ENCODE results near the gene HSF2. TPM values are rescaled to one million over a fixed set of nuclear protein-coding genes. Genes with fewer than 3 reads are reported as not detected.

The HSF2 gene
- total RNA-seq, 2 experiments from 2014 or later, result 18.1 to 20.6 TPM

GRCh38 chr6:122422003-122422402 is 22.6 kb downstream of the HSF2 start:
- Mint-ChIP-seq H3K4me3 (no peak overlapping the region), H3K27ac (no peak overlapping the region), H3K4me1 (peaks cover 14% of the 10 kb centered on the region), H3K9me3 (ENCODE audit: low read depth) (no peaks in the 10 kb centered on the region), H3K36me3 (ENCODE audit: low read depth) (peaks cover 50% of the 10 kb centered on the region), H3K27me3 (no peaks in the 10 kb centered on the region)
- no peak for ATAC-seq
- CTCF ChIA-PET, result interaction anchor here (0.6 kb wide), 1 partner anchor 71 kb away, joined by 3 read pairs; no protein-coding TSS in a partner anchor
- POLR2A ChIA-PET, result no interaction called here
- intact Hi-C loops (cut with DNase I, micrococcal nuclease), result loop anchor here (2.0 kb wide), 1 partner anchor 23 kb away; the partner anchor contains the start of gene HSF2 (in 2 of the 2)
- DNase-seq, result no peak

GRCh38 chr6:122422614-122423267 is 23.3 kb downstream of the HSF2 start:
- DNase-seq (no peak), ATAC-seq (peak; percentile 79)
- no peak overlapping the region for H3K4me3 Mint-ChIP-seq
- intact Hi-C loops (cut with DNase I, micrococcal nuclease), result loop anchor here (1.0 to 2.0 kb wide), 2 partner anchors 24 to 29 kb away; partner anchors contain the start of gene HSF2 (in 2 of the 2)
- peaks cover 53% of the 10 kb centered on the region for H3K36me3 Mint-ChIP-seq (ENCODE audit: low read depth)
- no peaks in the 10 kb centered on the region for H3K9me3 Mint-ChIP-seq (ENCODE audit: low read depth)
- no peak overlapping the region for H3K27ac Mint-ChIP-seq
- H3K27me3 Mint-ChIP-seq, result no peaks in the 10 kb centered on the region
- ChIA-PET CTCF (interaction anchor here (0.6 to 1.4 kb wide), 2 partner anchors 10 to 70 kb away, joined by 3 read pairs; no protein-coding TSS in a partner anchor), POLR2A (no interaction called here)
- H3K4me1 Mint-ChIP-seq, result peaks cover 15% of the 10 kb centered on the region

DNA sequence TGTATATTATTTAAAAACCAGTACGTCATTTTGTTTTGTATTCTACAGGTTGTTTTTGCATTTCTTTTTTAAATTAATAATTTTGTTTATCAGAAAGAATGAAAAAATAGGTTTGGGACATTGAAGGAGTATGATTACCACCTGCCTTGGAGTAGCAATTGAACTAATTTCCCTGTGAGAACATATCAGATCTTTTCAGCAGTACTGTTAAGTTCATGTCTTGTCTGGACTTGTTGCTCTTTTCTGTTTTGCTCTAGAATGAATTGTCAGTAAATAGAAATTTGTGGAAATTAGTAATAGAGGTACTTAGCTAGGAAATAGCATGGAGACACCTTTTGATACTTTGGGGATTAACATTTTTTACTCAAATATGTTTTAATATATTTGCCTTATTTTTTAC is 24.3 kb downstream of the HSF2 start:
- Mint-ChIP-seq H3K4me3 (no peak overlapping the region), H3K27ac (no peak overlapping the region), H3K36me3 (ENCODE audit: low read depth) (peaks cover 51% of the 10 kb centered on the region), H3K27me3 (no peaks in the 10 kb centered on the region), H3K9me3 (ENCODE audit: low read depth) (no peaks in the 10 kb centered on the region), H3K4me1 (peaks cover 15% of the 10 kb centered on the region)
- intact Hi-C loops (cut with DNase I, micrococcal nuclease), result loop anchor here (1.0 to 2.0 kb wide), 2 partner anchors 25 to 30 kb away; partner anchors contain the start of gene HSF2 (in 2 of the 2)
- no peak for DNase-seq
- ChIA-PET POLR2A (no interaction called here), CTCF (interaction anchor here (1.4 kb wide), 1 partner anchor 9 kb away, joined by 3 read pairs; no protein-coding TSS in a partner anchor)
- no peak for ATAC-seq

DNA sequence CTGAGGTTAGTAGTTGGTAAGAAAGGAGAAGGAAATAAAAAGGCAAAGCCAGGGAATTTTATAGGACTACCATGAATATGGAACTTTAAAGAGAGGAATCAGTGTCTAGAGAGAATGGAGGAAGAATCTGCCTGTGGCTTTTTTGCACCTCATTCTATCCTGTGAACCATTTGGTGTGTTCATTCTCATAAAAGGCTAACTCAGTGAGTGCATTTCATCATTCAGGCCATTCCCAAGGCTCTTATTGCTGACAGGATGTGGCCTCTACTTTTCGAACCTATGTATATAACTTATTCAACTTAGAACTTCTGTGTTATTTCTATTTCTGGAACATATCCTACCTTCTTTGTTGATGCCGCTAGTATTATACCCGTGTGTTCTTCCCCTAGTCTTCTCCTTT is 27.1 kb downstream of the HSF2 start:
- ATAC-seq, result no peak
- Mint-ChIP-seq H3K4me3 (no peak overlapping the region), H3K27ac (peak overlapping the region; percentile 43), H3K4me1 (peaks cover 20% of the 10 kb centered on the region), H3K36me3 (ENCODE audit: low read depth) (peaks cover 54% of the 10 kb centered on the region), H3K9me3 (ENCODE audit: low read depth) (no peaks in the 10 kb centered on the region), H3K27me3 (no peaks in the 10 kb centered on the region)
- intact Hi-C loops (cut with DNase I, micrococcal nuclease), result no loop called here
- DNase-seq, result no peak
- POLR2A ChIA-PET, result no interaction called here
- CTCF ChIA-PET, result interaction anchor here (1.0 to 1.8 kb wide), 7 partner anchors 8 to 104 kb away, joined by 3 to 7 read pairs (median 4); no protein-coding TSS in a partner anchor

- intact Hi-C loops (cut with DNase I, micrococcal nuclease), result no loop called here
Observed at GRCh38 chr6:122428781-122429180, 29.3 kb downstream of the HSF2 start.

DNA sequence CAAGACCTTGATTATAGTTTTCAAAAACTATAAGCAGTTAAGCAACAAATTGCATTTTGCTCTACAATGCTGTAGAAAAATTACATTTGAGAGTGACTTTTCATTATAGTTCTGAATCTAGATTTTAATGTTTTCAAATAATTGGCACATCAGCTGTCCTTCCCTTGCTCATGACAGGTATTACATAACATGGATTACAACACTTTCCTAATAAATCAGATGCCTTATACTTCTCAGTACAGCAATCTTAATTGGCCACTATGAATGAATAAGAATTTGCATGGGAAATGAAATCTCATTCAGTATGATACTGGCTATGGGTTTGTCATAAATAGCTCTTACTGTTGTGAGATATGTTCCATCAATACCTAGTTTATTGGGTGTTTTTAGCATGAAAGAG is 29.9 kb downstream of the HSF2 start:
- H3K9me3 Mint-ChIP-seq (ENCODE audit: low read depth), result no peaks in the 10 kb centered on the region
- ATAC-seq (no peak), DNase-seq (no peak)
- intact Hi-C loops (cut with DNase I, micrococcal nuclease), result no loop called here
- CTCF ChIA-PET, result no interaction called here
- no peak overlapping the region for H3K27ac Mint-ChIP-seq
- POLR2A ChIA-PET, result no interaction called here
- no peak overlapping the region for H3K4me3 Mint-ChIP-seq
- peaks cover 23% of the 10 kb centered on the region for H3K4me1 Mint-ChIP-seq
- no peaks in the 10 kb centered on the region for H3K27me3 Mint-ChIP-seq
- H3K36me3 Mint-ChIP-seq (ENCODE audit: low read depth), result peaks cover 57% of the 10 kb centered on the region

More at GRCh38 chr6:122428781-122429180, 29.3 kb downstream of the HSF2 start:
- Mint-ChIP-seq H3K36me3 (ENCODE audit: low read depth) (peaks cover 60% of the 10 kb centered on the region), H3K9me3 (ENCODE audit: low read depth) (no peaks in the 10 kb centered on the region), H3K27me3 (no peaks in the 10 kb centered on the region), H3K4me3 (no peak overlapping the region), H3K4me1 (peaks cover 21% of the 10 kb centered on the region), H3K27ac (no peak overlapping the region)
- ATAC-seq (no peak), DNase-seq (no peak)
- ChIA-PET POLR2A (no interaction called here), CTCF (no interaction called here)

DNA sequence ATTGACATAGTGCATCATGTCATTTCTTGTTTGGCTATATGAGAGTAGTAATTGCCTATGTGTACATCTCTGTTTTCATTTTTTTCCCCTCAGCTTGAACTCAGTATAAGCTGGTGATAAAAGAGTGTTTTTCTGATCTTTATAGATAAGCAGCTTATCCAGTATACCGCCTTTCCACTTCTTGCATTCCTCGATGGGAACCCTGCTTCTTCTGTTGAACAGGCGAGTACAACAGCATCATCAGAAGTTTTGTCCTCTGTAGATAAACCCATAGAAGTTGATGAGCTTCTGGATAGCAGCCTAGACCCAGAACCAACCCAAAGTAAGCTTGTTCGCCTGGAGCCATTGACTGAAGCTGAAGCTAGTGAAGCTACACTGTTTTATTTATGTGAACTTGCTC is 32.3 kb downstream of the HSF2 start:
- peaks cover 51% of the 10 kb centered on the region for H3K36me3 Mint-ChIP-seq (ENCODE audit: low read depth)
- DNase-seq (no peak), ATAC-seq (no peak)
- H3K4me1 Mint-ChIP-seq, result peaks cover 19% of the 10 kb centered on the region
- no peaks in the 10 kb centered on the region for H3K9me3 Mint-ChIP-seq (ENCODE audit: low read depth)
- H3K27me3 Mint-ChIP-seq, result no peaks in the 10 kb centered on the region
- H3K4me3 Mint-ChIP-seq, result no peak overlapping the region
- intact Hi-C loops (cut with DNase I, micrococcal nuclease), result no loop called here
- ChIA-PET POLR2A (interaction anchor here (0.6 kb wide), 1 partner anchor 133 kb away, joined by 3 read pairs; no protein-coding TSS in a partner anchor), CTCF (interaction anchor here (0.6 to 2.5 kb wide), 7 partner anchors 12 to 578 kb away, joined by 3 to 5 read pairs (median 3); partner anchors contain the start of gene SERINC1)
- H3K27ac Mint-ChIP-seq, result no peak overlapping the region

GRCh38 chr6:122432816-122433215 is 33.4 kb downstream of the HSF2 start:
- no peak overlapping the region for H3K27ac Mint-ChIP-seq
- POLR2A ChIA-PET, result no interaction called here
- intact Hi-C loops (cut with DNase I, micrococcal nuclease), result no loop called here
- CTCF ChIA-PET, result interaction anchor here (1.0 to 2.5 kb wide), 5 partner anchors 9 to 52 kb away, joined by 3 to 5 read pairs (median 3); partner anchors contain the start of gene SERINC1
- H3K27me3 Mint-ChIP-seq, result no peaks in the 10 kb centered on the region
- peaks cover 54% of the 10 kb centered on the region for H3K36me3 Mint-ChIP-seq (ENCODE audit: low read depth)
- H3K9me3 Mint-ChIP-seq (ENCODE audit: low read depth), result no peaks in the 10 kb centered on the region
- ATAC-seq, result peak; percentile 63
- no peak for DNase-seq
- H3K4me1 Mint-ChIP-seq, result peaks cover 17% of the 10 kb centered on the region
- no peak overlapping the region for H3K4me3 Mint-ChIP-seq

DNA sequence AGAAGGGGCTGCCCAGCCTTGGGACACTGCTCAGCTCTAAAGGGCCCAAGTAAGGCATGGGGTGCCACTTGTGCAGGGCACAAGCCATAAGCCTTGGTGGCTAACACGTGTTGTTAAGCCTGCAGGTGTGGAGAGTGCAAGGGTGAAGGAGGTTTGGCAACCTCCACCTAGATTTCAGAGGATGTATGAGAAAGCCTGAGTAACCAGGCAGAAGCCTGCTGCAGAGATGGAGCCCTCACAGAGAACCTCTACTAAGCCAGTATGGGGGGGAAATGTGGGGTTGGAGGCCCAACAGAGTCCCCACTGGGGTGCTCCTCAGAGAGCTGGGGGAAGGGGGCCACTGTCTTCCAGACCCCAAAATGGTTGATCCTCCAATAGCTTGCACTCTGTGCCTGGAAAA is 39.5 kb downstream of the HSF2 start:
- ChIA-PET CTCF (interaction anchor here (0.9 kb wide), 2 partner anchors 12 to 13 kb away, joined by 3 read pairs; no protein-coding TSS in a partner anchor), POLR2A (no interaction called here)
- Mint-ChIP-seq H3K36me3 (ENCODE audit: low read depth) (peaks cover 71% of the 10 kb centered on the region), H3K27me3 (no peaks in the 10 kb centered on the region), H3K4me3 (no peak overlapping the region), H3K4me1 (peaks cover 2% of the 10 kb centered on the region), H3K9me3 (ENCODE audit: low read depth) (peaks cover 21% of the 10 kb centered on the region), H3K27ac (no peak overlapping the region)
- intact Hi-C loops (cut with DNase I, micrococcal nuclease), result no loop called here
- DNase-seq (no peak), ATAC-seq (no peak)

DNA sequence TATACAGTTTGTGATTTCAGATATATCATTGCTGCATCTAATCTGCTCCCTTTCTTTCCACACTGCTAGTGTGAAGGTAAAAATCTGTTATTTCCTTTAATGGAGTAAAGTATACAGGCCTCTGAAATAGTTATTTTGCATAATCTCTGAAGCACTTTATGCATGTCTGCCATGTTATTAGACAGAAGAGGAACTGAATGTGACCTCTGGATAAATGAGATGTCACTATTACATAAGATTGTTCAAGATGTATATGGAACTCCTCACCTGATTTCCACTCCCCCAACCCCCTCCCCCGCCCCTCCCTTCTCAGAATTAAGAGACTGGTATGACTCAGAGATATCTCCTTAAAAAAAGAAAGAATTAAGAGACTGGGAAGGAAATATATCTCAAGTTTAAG is 45.8 kb downstream of the HSF2 start:
- Mint-ChIP-seq H3K4me1 (peaks cover 10% of the 10 kb centered on the region), H3K27me3 (no peaks in the 10 kb centered on the region), H3K27ac (no peak overlapping the region), H3K4me3 (no peak overlapping the region), H3K9me3 (ENCODE audit: low read depth) (no peaks in the 10 kb centered on the region), H3K36me3 (ENCODE audit: low read depth) (peaks cover 55% of the 10 kb centered on the region)
- ChIA-PET POLR2A (no interaction called here), CTCF (no interaction called here)
- no peak for ATAC-seq
- intact Hi-C loops (cut with DNase I, micrococcal nuclease), result loop anchor here in 1 of 2 experiments (2.0 kb wide), 1 partner anchor 18 kb away; no protein-coding TSS in a partner anchor
- no peak for DNase-seq

DNA sequence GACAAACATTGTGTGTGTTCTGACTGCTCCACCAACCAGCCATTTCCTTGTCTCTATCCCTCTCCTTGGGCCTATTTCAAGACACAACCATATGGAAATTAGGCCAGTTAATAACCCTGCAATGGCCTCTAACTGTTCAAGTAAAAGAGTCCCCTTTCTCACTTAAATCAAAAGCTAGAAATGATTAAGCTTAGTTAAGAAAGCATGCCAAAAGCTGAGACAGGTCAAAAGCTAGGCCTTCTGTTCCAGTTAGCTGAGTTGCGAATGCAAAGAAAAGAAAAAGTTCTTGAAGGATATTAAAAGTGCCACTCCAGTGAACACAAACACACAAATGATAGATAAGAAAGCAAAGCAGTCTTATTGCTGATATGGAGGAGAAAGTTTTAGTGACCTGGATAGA is 49.6 kb downstream of the HSF2 start:
- H3K36me3 Mint-ChIP-seq (ENCODE audit: low read depth), result peaks cover 56% of the 10 kb centered on the region
- peak overlapping the region; percentile 76 for H3K27ac Mint-ChIP-seq
- H3K27me3 Mint-ChIP-seq, result no peaks in the 10 kb centered on the region

GRCh38 chr6:122452509-122452908 is 53.1 kb downstream of the HSF2 start:
- peaks cover 31% of the 10 kb centered on the region for H3K4me1 Mint-ChIP-seq
- no peak overlapping the region for H3K27ac Mint-ChIP-seq
- DNase-seq, result no peak
- peaks cover 56% of the 10 kb centered on the region for H3K36me3 Mint-ChIP-seq (ENCODE audit: low read depth)
- CTCF ChIA-PET, result interaction anchor here (0.8 to 1.1 kb wide), 5 partner anchors 9 to 151 kb away, joined by 3 to 4 read pairs (median 3); no protein-coding TSS in a partner anchor
- H3K9me3 Mint-ChIP-seq (ENCODE audit: low read depth), result no peaks in the 10 kb centered on the region
- POLR2A ChIA-PET, result no interaction called here
- no peak overlapping the region for H3K4me3 Mint-ChIP-seq
- intact Hi-C loops (cut with DNase I, micrococcal nuclease), result no loop called here
- H3K27me3 Mint-ChIP-seq, result no peaks in the 10 kb centered on the region
- ATAC-seq, result no peak

More for the DNA sequence above, 49.6 kb downstream of the HSF2 start:
- H3K4me3 Mint-ChIP-seq, result no peak overlapping the region
- peaks cover 18% of the 10 kb centered on the region for H3K4me1 Mint-ChIP-seq
- POLR2A ChIA-PET, result no interaction called here
- DNase-seq (no peak), ATAC-seq (no peak)
- CTCF ChIA-PET, result interaction anchor here (0.7 to 1.5 kb wide), 2 partner anchors 10 to 17 kb away, joined by 3 to 8 read pairs; no protein-coding TSS in a partner anchor
- intact Hi-C loops (cut with DNase I, micrococcal nuclease), result no loop called here
- no peaks in the 10 kb centered on the region for H3K9me3 Mint-ChIP-seq (ENCODE audit: low read depth)

All from activated CD4-positive, alpha-beta T cell treated with anti-CD3 and anti-CD28 coated beads for 36 hours (primary cell).